NT2/D1 (cell line): ENCODE results near the gene ALDH3B2.
"Not testable (repeated sequence)": the region's sequence is repeated elsewhere in the genome, so short reads cannot be mapped to it uniquely, and the experiment has no call there.

Experiments used
- SUZ12 ChIP-seq: IDR thresholded peaks from 2 replicates; pipeline ENCODE4 v1.6.1; 2011; ENCODE audit not compliant: insufficient read length, insufficient read depth; ENCODE audit errors: extremely low read depth
- YY1 ChIP-seq: IDR thresholded peaks from 2 replicates; pipeline ENCODE4 v1.6.1; 2011; ENCODE audit not compliant: insufficient read length, insufficient read depth
- ZNF274 ChIP-seq: IDR thresholded peaks from 2 replicates; pipeline ENCODE4 v1.6.1; 2011; ENCODE audit warnings: mild to moderate bottlenecking, low read depth, low read length

GRCh38 chr11:67703709-67704108 is 29.3 kb upstream of the ALDH3B2 start:
- TF ChIP-seq ZNF274, YY1, SUZ12: not testable (repeated sequence)
